Fibroblast of mammary gland (primary cell): ENCODE results near the gene DPM2.
A peak's percentile ranks its signal among the peaks of the same experiment; 100 is the strongest.

Source experiments
- DNase-seq: peaks from one replicate; pipeline ENCODE4 v3.0.0-alpha.2; 2010; ENCODE audit warnings: low read depth
- H3K4me3 ChIP-seq: 2 replicates; pipeline ENCODE4 v1.5.1; 2011; ENCODE audit warnings: low read depth, mild to moderate bottlenecking, low read length, moderate library complexity; ENCODE audit not compliant: control insufficient read depth
- TF ChIP-seq, protein P1 (sequence below): conservative IDR thresholded peaks from 2 replicates; pipeline ENCODE4 v1.5.1; 2011; ENCODE audit warnings: low read depth, low read length, inconsistent platforms; ENCODE audit not compliant: control insufficient read depth, insufficient read depth

DPM2 gene

DNA sequence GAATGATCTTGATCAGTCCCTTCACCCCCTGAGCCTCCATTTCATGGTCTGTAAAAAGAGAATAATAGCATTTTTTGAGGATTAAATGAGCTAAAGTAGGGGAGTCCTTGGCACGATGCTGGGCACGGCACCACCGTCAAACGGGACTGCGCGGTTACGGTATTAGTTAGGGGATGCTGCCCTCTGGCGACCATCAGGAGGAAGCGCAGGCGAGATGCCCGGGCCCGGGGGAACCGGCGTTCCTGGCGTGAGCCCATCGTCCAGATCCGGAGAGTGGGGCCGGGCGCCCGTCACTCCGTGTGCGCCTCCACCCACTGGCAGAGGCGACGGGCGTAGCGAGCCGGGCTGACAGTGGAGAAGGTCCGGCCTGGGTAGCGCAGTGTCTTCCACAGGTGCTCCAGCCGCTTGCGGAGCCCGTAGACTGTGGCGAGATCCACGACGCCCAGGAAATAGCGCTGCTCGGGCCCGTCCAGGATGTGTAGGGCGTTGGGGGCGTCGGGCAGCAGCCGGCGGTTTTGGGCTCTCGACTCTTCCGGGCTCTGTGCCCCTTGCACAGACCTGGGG is 16.0 kb downstream of the DPM2 start:
- H3K4me3 ChIP-seq = peak overlapping the region; percentile 39
- TF ChIP-seq, protein P1, sequence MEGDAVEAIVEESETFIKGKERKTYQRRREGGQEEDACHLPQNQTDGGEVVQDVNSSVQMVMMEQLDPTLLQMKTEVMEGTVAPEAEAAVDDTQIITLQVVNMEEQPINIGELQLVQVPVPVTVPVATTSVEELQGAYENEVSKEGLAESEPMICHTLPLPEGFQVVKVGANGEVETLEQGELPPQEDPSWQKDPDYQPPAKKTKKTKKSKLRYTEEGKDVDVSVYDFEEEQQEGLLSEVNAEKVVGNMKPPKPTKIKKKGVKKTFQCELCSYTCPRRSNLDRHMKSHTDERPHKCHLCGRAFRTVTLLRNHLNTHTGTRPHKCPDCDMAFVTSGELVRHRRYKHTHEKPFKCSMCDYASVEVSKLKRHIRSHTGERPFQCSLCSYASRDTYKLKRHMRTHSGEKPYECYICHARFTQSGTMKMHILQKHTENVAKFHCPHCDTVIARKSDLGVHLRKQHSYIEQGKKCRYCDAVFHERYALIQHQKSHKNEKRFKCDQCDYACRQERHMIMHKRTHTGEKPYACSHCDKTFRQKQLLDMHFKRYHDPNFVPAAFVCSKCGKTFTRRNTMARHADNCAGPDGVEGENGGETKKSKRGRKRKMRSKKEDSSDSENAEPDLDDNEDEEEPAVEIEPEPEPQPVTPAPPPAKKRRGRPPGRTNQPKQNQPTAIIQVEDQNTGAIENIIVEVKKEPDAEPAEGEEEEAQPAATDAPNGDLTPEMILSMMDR = peak; percentile 64
- peak; percentile 55 for DNase-seq

DNA sequence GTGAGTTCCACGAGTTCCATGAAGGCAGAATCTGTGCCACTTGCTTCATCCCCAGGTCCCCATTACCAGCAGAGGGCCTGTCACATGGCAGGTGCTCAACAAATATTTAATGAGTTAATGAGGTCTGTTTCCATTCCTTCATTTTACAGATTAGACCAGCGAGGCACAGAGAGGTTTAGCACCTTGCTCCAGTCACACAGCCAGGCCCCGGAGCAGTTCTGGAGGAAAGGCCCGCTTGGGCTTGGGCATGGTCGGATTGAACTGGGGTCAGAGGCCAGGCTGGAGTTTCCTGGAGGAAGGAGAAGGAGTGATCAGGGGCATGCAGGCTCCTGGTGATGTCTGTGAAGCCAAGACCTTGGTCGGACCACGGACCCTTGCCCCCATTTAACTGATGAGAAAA is 16.9 kb downstream of the DPM2 start:
- TF ChIP-seq, protein P1 = no peak
- no peak overlapping the region for H3K4me3 ChIP-seq
- no peak for DNase-seq

GRCh38 chr9:127919253-127919815 is 18.3 kb downstream of the DPM2 start:
- TF ChIP-seq, protein P1 = no peak
- no peak overlapping the region for H3K4me3 ChIP-seq
- peak; percentile 100 for DNase-seq

- DNase-seq = peak; percentile 73
- no peak overlapping the region for H3K4me3 ChIP-seq
Measured at GRCh38 chr9:127918183-127919107, 19.2 kb downstream of the DPM2 start.

GRCh38 chr9:127917603-127918002 is 20.1 kb downstream of the DPM2 start:
- no peak for DNase-seq
- no peak overlapping the region for H3K4me3 ChIP-seq
- TF ChIP-seq, protein P1 = no peak

More at GRCh38 chr9:127918183-127919107, 19.2 kb downstream of the DPM2 start:
- TF ChIP-seq, protein P1 = peak; percentile 17

GRCh38 chr9:127916720-127917581 is 20.7 kb downstream of the DPM2 start, which contains the start of gene ST6GALNAC4:
Gene ST6GALNAC4, minus strand, starts transcription at chr9:127917041. Its CDS starts 622 bp downstream, at chr9:127916419.
- peak within 1 kb of the TSS; percentile 82 for H3K4me3 ChIP-seq
- peak; percentile 84 for DNase-seq
- TF ChIP-seq, protein P1 = no peak
